ENCODE results near the gene CD300A.

CD300A gene

DNA sequence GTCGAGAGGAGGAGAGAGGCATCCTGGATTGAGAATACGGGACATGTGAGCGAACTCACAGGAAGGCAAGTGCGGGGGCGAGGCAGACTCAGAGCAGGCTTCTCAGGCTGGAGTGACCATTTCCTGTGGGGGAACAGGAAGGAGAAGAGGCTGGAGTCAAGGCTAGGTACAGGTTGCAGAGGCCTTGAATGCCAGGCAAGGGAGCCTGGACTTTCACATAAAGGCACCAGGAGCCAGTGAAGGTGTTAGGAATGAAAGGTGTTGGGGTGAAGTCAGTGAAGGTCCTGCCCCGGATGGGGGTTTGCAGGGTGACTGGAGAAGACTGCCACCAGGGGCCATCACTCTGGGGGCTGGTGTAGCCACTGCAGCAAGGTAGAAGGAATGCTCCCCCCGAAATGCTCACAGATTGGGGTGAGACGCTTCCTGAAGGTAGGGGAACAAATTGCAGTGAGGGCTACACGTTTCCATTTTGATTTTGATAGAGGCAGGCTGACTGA is 39.8 kb upstream of the CD300A start:
- no peak for TF ChIP-seq CTCF (IDR thresholded peaks at IDR 0.05; ENCODE audit: insufficient read depth, low read length, poor library complexity, severe bottlenecking)
- H3K27me3 ChIP-seq (replicated peaks; ENCODE audit: control insufficient read depth, insufficient read depth, low read length), result no peaks in the 10 kb centered on the region; the same call in 1 of the 2 replicates
- H3K4me3 ChIP-seq (replicated peaks; ENCODE audit: low read depth, low read length), result no peak overlapping the region
- no peaks in the 10 kb centered on the region for H3K36me3 ChIP-seq (ENCODE audit: control insufficient read depth, insufficient read depth, low read length)
- DNase-seq (ENCODE audit: extremely low read depth, insufficient read length), result no peak

DNA sequence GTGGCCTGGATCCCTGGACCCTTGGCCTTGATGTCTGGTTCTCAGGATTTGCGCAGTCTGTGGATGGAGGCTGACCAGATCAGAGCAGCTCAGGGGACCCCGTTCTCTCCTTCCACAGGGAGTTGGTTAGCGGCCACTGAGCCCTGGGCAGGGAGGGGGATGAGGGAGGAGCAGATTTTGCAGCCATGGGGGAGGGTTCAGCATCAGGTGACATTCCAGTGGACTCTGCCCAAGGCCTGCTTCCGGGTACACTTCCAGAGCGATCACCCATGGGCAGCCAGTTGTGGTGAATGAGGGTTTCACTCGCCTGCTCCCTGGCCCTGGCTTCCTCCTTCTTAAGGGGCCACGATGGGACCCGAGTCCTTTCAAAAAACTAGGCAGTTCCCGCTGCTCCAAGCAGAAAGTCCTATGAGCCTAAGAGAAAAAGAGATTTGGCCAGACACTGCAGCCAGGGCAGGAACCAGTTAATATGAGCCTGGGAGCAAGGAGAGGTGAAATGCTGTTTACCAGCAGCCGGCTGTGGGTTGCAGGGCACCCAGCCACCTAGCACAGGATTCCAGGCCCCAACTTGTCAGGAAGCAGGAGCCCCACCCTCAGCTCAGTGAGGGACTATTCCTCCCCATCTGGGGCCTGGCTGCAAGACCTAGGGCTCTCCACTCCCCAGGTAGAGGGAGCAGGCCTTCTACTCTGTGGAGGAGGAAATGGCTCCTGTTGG is 39.2 kb upstream of the CD300A start:
- Histone ChIP-seq H3K4me3 (replicated peaks; ENCODE audit: low read depth, low read length) (no peak overlapping the region), H3K27me3 (replicated peaks; ENCODE audit: control insufficient read depth, insufficient read depth, low read length) (no peaks in the 10 kb centered on the region; the same call in 1 of the 2 replicates), H3K36me3 (ENCODE audit: control insufficient read depth, insufficient read depth, low read length) (no peaks in the 10 kb centered on the region)
- TF ChIP-seq CTCF (IDR thresholded peaks at IDR 0.05; ENCODE audit: insufficient read depth, low read length, poor library complexity, severe bottlenecking), result no peak
- no peak for DNase-seq (ENCODE audit: extremely low read depth, insufficient read length)

GRCh38 chr17:74427763-74428153 is 38.7 kb upstream of the CD300A start:
- TF ChIP-seq CTCF (IDR thresholded peaks at IDR 0.05; ENCODE audit: insufficient read depth, low read length, poor library complexity, severe bottlenecking), result no peak
- Histone ChIP-seq H3K36me3 (ENCODE audit: control insufficient read depth, insufficient read depth, low read length) (no peaks in the 10 kb centered on the region), H3K4me3 (replicated peaks; ENCODE audit: low read depth, low read length) (no peak overlapping the region), H3K27me3 (replicated peaks; ENCODE audit: control insufficient read depth, insufficient read depth, low read length) (no peaks in the 10 kb centered on the region; the same call in 1 of the 2 replicates)
- DNase-seq (ENCODE audit: extremely low read depth, insufficient read length), result no peak

DNA sequence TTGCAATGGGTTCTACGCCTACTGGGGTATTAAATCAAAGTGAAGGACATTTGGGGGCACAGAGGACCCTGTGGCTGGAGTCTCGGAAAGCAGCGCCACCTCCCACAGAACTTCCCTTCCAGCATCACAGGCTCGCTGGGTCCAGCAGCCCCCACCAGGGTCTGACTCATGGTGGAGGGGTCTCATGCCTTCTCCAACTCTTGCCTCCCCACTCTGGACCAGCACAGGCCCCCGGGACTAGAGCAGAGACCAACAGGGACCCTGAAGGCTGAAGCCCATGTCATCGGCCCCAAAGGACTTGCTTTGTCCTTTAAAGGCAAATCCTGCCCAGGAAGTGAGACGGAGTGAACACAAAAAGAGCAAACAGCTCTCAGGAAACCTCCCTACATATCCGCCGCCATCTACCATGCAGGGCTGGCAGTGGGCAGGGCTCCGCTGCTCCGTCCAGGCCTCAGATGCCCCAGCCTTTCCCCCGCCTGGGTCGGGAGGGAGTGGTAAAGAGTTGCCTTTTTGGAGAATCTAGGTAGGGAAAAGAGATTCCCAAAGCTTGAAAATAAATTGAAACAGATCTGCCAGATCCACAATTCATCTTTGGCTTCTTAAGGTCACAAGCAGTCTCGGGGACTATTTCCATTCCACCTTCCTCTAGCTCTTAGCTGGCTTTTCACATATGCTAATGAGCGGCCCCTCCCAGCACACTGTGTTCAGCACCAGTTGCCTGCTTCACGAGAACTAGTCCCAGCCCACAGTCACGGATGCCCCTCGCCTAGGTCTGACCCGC is 36.6 kb upstream of the CD300A start:
- H3K36me3 ChIP-seq (ENCODE audit: control insufficient read depth, insufficient read depth, low read length), result no peaks in the 10 kb centered on the region
- DNase-seq (ENCODE audit: extremely low read depth, insufficient read length), result no peak
- no peaks in the 10 kb centered on the region; the same call in 1 of the 2 replicates for H3K27me3 ChIP-seq (replicated peaks; ENCODE audit: control insufficient read depth, insufficient read depth, low read length)
- no peak overlapping the region for H3K4me3 ChIP-seq (replicated peaks; ENCODE audit: low read depth, low read length)
- TF ChIP-seq CTCF (IDR thresholded peaks at IDR 0.05; ENCODE audit: insufficient read depth, low read length, poor library complexity, severe bottlenecking), result no peak

DNA sequence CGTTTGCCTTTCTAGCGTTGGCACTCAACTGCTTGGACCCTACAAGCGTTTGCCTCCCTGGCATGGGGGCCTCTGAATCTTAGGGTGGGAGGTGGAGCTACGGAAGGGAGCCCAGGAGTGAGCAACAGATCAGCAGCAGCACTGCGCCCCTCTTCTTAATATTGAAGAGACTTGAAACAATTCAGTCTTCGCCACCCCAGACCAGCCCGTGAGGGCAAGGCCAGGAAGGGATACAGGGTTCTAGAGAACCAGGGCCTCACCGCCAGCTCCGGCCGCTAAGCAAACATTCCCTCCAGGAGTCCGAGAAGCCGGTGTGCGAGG is 36.1 kb upstream of the CD300A start:
- no peaks in the 10 kb centered on the region for H3K36me3 ChIP-seq (ENCODE audit: control insufficient read depth, insufficient read depth, low read length)
- no peaks in the 10 kb centered on the region; the same call in 1 of the 2 replicates for H3K27me3 ChIP-seq (replicated peaks; ENCODE audit: control insufficient read depth, insufficient read depth, low read length)
- H3K4me3 ChIP-seq (replicated peaks; ENCODE audit: low read depth, low read length), result no peak overlapping the region
- TF ChIP-seq CTCF (IDR thresholded peaks at IDR 0.05; ENCODE audit: insufficient read depth, low read length, poor library complexity, severe bottlenecking), result no peak
- DNase-seq (ENCODE audit: extremely low read depth, insufficient read length), result no peak
